Measurements from ENCODE around the gene TMEM72. TPM values are rescaled to one million over a fixed set of nuclear protein-coding genes. Genes with fewer than 3 reads are reported as not detected.

Gene TMEM72
- total and polyA plus RNA-seq, 2 donors (not counting 3 experiments of a cell fraction or from before 2014, with no cell fraction given), result not detected

DNA sequence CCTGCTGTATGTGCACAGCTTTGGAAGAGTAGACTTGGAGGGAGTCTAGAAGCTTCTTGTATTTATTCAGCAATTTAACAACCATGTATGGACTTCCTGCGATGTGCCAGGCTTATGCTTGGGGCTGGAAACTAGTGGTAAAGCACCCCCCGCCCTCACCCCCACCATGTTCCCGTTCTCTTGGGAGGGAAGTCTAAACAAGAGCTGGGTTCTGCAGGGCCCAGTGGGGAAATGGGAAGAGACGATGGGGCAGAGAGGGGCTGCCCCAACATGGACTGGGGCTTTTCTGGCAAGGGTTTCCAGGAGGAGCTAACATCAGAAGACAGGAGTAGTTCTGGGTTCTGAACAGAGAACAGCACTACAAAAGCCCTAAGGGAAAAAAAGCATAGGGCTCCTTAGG, 56.5 kb downstream of the TMEM72 start:
- FAIRE-seq, result no peak

DNA sequence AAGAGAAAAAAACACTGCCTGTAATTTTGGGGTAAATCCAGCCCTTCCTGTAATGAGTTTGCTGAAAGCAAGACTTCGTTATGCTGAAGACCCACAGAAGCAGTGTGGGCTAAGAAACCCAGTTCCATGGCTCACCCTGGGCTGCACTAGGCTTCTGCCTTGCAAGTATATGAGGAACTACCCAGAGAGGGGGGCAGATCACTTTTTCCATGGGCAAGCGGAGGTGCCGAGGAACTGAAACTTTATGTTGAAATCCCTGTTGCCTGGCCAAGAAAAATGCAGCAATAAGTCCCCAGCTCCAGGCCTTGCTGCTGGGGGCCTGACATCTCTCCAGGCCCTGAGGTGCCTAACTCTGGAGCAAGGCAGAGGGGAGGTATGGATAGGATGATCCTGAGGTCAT, 57.0 kb downstream of the TMEM72 start:
- DNase-seq (ENCODE audit: low read depth, low spot score) (no peak), FAIRE-seq (no peak)
- Histone ChIP-seq H3K9me3 (replicated peaks; ENCODE audit: control insufficient read depth, insufficient read depth, low read length) (no peaks in the 10 kb centered on the region), H3K4me2 (ENCODE audit: insufficient read depth, low read length) (no peak overlapping the region), H3K79me2 (ENCODE audit: control insufficient read depth, insufficient read depth, low read length) (no peaks in the 10 kb centered on the region), H3K9ac (replicated peaks; ENCODE audit: extremely low read depth, insufficient read depth, low read length) (no peak overlapping the region), H2AFZ (ENCODE audit: low read depth, low read length) (no peak overlapping the region), H3K27ac (ENCODE audit: insufficient read depth, low read depth, low read length) (no peak overlapping the region), H3K36me3 (ENCODE audit: control insufficient read depth in 2 of 2, extremely low read depth in 1 of 2, insufficient read depth in 2 of 2, low read length in 2 of 2) (no peaks in the 10 kb centered on the region), H3K4me3 (replicated peaks in 1 of 3; ENCODE audit: insufficient read depth in 1 of 3, low read depth in 1 of 3, low read length in 3 of 3) (no peak overlapping the region), H4K20me1 (replicated peaks; ENCODE audit: control insufficient read depth, extremely low read depth, insufficient read depth, low read length) (no peaks in the 10 kb centered on the region), H3K9me1 (replicated peaks; ENCODE audit: control insufficient read depth, extremely low read depth, insufficient read depth, low read length) (no peaks in the 10 kb centered on the region), H3K4me1 (ENCODE audit: control insufficient read depth, extremely low read depth, insufficient read depth, low read length) (no peaks in the 10 kb centered on the region), H3K27me3 (ENCODE audit: control insufficient read depth in 2 of 2, insufficient read depth in 2 of 2, low read length in 2 of 2) (no peaks in the 10 kb centered on the region)
- dilution Hi-C loops (cut with MboI; ENCODE audit: extremely low pct_ligation_motif_present, low sequenced_read_pairs), result no loop called here
- ChIA-PET POLR2A (interaction anchor here (1.4 kb wide), 1 partner anchor 10 kb away, joined by 5 read pairs; the partner anchor contains the start of gene DEPP1), CTCF (interaction anchor here (1.1 to 2.1 kb wide), 4 partner anchors 8 to 35 kb away, joined by 3 to 9 read pairs (median 4); no protein-coding TSS in a partner anchor)
- TF ChIP-seq FOS (IDR thresholded peaks at IDR 0.05; ENCODE audit: borderline replicate concordance, insufficient read depth, low read length) (no peak), POLR2AphosphoS5 (IDR thresholded peaks at IDR 0.05; ENCODE audit: insufficient read depth, low read depth, low read length) (no peak), JUN (IDR thresholded peaks at IDR 0.05; ENCODE audit: borderline replicate concordance, insufficient read depth, insufficient read length, low read depth) (no peak), GATA2 (IDR thresholded peaks at IDR 0.05; ENCODE audit: insufficient read depth, insufficient read length, low read depth, low read length) (no peak), MYC (IDR thresholded peaks at IDR 0.05; ENCODE audit: low read depth, low read length) (no peak), EZH2 (IDR thresholded peaks at IDR 0.05; ENCODE audit: borderline replicate concordance, low read depth, low read length, severe bottlenecking) (no peak), POLR2A (IDR thresholded peaks at IDR 0.05; ENCODE audit: low read depth, low read length) (no peak)
- TF ChIP-seq, protein P1, sequence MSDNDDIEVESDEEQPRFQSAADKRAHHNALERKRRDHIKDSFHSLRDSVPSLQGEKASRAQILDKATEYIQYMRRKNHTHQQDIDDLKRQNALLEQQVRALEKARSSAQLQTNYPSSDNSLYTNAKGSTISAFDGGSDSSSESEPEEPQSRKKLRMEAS (IDR thresholded peaks at IDR 0.05; ENCODE audit: insufficient read depth, insufficient read length), result no peak
- TF ChIP-seq, protein P2, sequence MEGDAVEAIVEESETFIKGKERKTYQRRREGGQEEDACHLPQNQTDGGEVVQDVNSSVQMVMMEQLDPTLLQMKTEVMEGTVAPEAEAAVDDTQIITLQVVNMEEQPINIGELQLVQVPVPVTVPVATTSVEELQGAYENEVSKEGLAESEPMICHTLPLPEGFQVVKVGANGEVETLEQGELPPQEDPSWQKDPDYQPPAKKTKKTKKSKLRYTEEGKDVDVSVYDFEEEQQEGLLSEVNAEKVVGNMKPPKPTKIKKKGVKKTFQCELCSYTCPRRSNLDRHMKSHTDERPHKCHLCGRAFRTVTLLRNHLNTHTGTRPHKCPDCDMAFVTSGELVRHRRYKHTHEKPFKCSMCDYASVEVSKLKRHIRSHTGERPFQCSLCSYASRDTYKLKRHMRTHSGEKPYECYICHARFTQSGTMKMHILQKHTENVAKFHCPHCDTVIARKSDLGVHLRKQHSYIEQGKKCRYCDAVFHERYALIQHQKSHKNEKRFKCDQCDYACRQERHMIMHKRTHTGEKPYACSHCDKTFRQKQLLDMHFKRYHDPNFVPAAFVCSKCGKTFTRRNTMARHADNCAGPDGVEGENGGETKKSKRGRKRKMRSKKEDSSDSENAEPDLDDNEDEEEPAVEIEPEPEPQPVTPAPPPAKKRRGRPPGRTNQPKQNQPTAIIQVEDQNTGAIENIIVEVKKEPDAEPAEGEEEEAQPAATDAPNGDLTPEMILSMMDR (IDR thresholded peaks at IDR 0.05; ENCODE audit: extremely low read depth in 1 of 2, insufficient read depth in 1 of 2, low read depth in 1 of 2, low read length in 2 of 2), result no peak
- no TSS peak for BruUV-seq (replicated peaks)
- intact Hi-C loops (cut with micrococcal nuclease), result no loop called here

More for the DNA sequence above, 56.5 kb downstream of the TMEM72 start:
- H3K36me3 ChIP-seq (ENCODE audit: control insufficient read depth in 2 of 2, extremely low read depth in 1 of 2, insufficient read depth in 2 of 2, low read length in 2 of 2), result no peaks in the 10 kb centered on the region
- dilution Hi-C loops (cut with MboI; ENCODE audit: extremely low pct_ligation_motif_present, low sequenced_read_pairs) (no loop called here), intact Hi-C loops (cut with micrococcal nuclease) (no loop called here)
- H3K27ac ChIP-seq (ENCODE audit: insufficient read depth, low read depth, low read length), result no peak overlapping the region
- H3K4me1 ChIP-seq (ENCODE audit: control insufficient read depth, extremely low read depth, insufficient read depth, low read length), result no peaks in the 10 kb centered on the region
- no TSS peak for BruUV-seq (replicated peaks)
- H3K79me2 ChIP-seq (ENCODE audit: control insufficient read depth, insufficient read depth, low read length), result no peaks in the 10 kb centered on the region
- no peak overlapping the region for H3K4me3 ChIP-seq (replicated peaks in 1 of 3; ENCODE audit: insufficient read depth in 1 of 3, low read depth in 1 of 3, low read length in 3 of 3)
- no peak overlapping the region for H3K4me2 ChIP-seq (ENCODE audit: insufficient read depth, low read length)
- ChIA-PET CTCF (interaction anchor here (0.6 to 2.1 kb wide), 5 partner anchors 8 to 34 kb away, joined by 3 to 9 read pairs (median 4); no protein-coding TSS in a partner anchor), POLR2A (interaction anchor here (1.4 kb wide), 1 partner anchor 11 kb away, joined by 5 read pairs; the partner anchor contains the start of gene DEPP1)
- H3K27me3 ChIP-seq (ENCODE audit: control insufficient read depth in 2 of 2, insufficient read depth in 2 of 2, low read length in 2 of 2), result no peaks in the 10 kb centered on the region
- H3K9ac ChIP-seq (replicated peaks; ENCODE audit: extremely low read depth, insufficient read depth, low read length), result no peak overlapping the region
- H2AFZ ChIP-seq (ENCODE audit: low read depth, low read length), result no peak overlapping the region
- no peaks in the 10 kb centered on the region for H3K9me1 ChIP-seq (replicated peaks; ENCODE audit: control insufficient read depth, extremely low read depth, insufficient read depth, low read length)
- H3K9me3 ChIP-seq (replicated peaks; ENCODE audit: control insufficient read depth, insufficient read depth, low read length), result no peaks in the 10 kb centered on the region
- no peaks in the 10 kb centered on the region for H4K20me1 ChIP-seq (replicated peaks; ENCODE audit: control insufficient read depth, extremely low read depth, insufficient read depth, low read length)
- TF ChIP-seq FOS (IDR thresholded peaks at IDR 0.05; ENCODE audit: borderline replicate concordance, insufficient read depth, low read length), result no peak
- TF ChIP-seq, protein P1 (IDR thresholded peaks at IDR 0.05; ENCODE audit: insufficient read depth, insufficient read length), result no peak
- TF ChIP-seq GATA2 (IDR thresholded peaks at IDR 0.05; ENCODE audit: insufficient read depth, insufficient read length, low read depth, low read length), result no peak
- no peak for TF ChIP-seq POLR2AphosphoS5 (IDR thresholded peaks at IDR 0.05; ENCODE audit: insufficient read depth, low read depth, low read length)
- no peak for TF ChIP-seq EZH2 (IDR thresholded peaks at IDR 0.05; ENCODE audit: borderline replicate concordance, low read depth, low read length, severe bottlenecking)
- TF ChIP-seq MYC (IDR thresholded peaks at IDR 0.05; ENCODE audit: low read depth, low read length), result no peak
- no peak for TF ChIP-seq POLR2A (IDR thresholded peaks at IDR 0.05; ENCODE audit: low read depth, low read length)
- no peak for DNase-seq (ENCODE audit: low read depth, low spot score)
